Spleen (tissue), 11 donors: Measurements from ENCODE around the gene FGF4. TPM values are rescaled to one million over a fixed set of nuclear protein-coding genes. Genes with fewer than 3 reads are reported as not detected.

Source experiments
- DNase-seq: peaks from one replicate; pipeline ENCODE4 v3.0.0-alpha.2; 2020
- H3K27ac ChIP-seq, 8 donors: fragments of 200-600 bp; sonication (generic) in 7 of 8; 1 replicate in 4 of 8; 2 replicates in 4 of 8; pipeline versions ENCODE4 v1.5.0 to v1.8.0; 2016 to 2021; ENCODE audit warnings: inconsistent platforms in 4 of 8, mild to moderate bottlenecking in 4 of 8, moderate library complexity in 1 of 8
- H3K27me3 ChIP-seq, 7 donors: fragments of 200-600 bp; sonication (generic) in 6 of 7; replicated peaks in 1 of 7; 1 replicate in 4 of 7; 2 replicates in 3 of 7; pipeline versions ENCODE4 v1.5.0 to v1.8.0; 2016 to 2021; ENCODE audit warnings: inconsistent platforms in 3 of 7, mild to moderate bottlenecking in 1 of 7
- H3K36me3 ChIP-seq, 6 donors: fragments of 200-600 bp; sonication (generic) in 5 of 6; 1 replicate in 4 of 6; 2 replicates in 2 of 6; pipeline versions ENCODE4 v1.5.0 to v1.8.0; 2016 to 2021; ENCODE audit warnings: inconsistent platforms in 2 of 6
- H3K4me1 ChIP-seq, 6 donors: fragments of 200-600 bp; sonication (generic) in 5 of 6; 1 replicate in 3 of 6; 2 replicates in 3 of 6; pipeline versions ENCODE4 v1.5.0 to v1.8.0; 2016 to 2021; ENCODE audit warnings: inconsistent platforms in 3 of 6
- H3K4me3 ChIP-seq, 8 donors: fragments of 200-600 bp; sonication (generic) in 7 of 8; 1 replicate in 4 of 8; 2 replicates in 4 of 8; pipeline versions ENCODE4 v1.5.0 to v1.8.0; 2016 to 2021; ENCODE audit warnings: inconsistent platforms in 4 of 8, mild to moderate bottlenecking in 4 of 8, moderate library complexity in 2 of 8
- H3K9me3 ChIP-seq, 8 donors: fragments of 200-600 bp; sonication (generic) in 7 of 8; 1 replicate in 4 of 8; 2 replicates in 4 of 8; pipeline versions ENCODE4 v1.5.0 to v1.8.0; 2016 to 2021; ENCODE audit warnings: inconsistent platforms in 4 of 8
- CTCF ChIP-seq, 11 experiments: fragments of 200-600 bp in 7 of 11; fragments of 450-650 bp in 4 of 11; sonication (generic) in 4 of 11; IDR thresholded peaks in 8 of 11; conservative IDR thresholded peaks in 3 of 11; 1 replicate in 7 of 11; 2 replicates in 4 of 11; pipeline versions ENCODE4 v1.4.0 to v1.8.0; 2016 to 2021; ENCODE audit warnings: antibody characterized with exemption in 11 of 11, inconsistent platforms in 4 of 11, mild to moderate bottlenecking in 1 of 11
- POLR2A ChIP-seq, 3 donors: fragments of 450-650 bp; IDR thresholded peaks; one replicate each; pipeline ENCODE4 v1.5.1; 2017; ENCODE audit warnings: antibody characterized with exemption in 3 of 3, mild to moderate bottlenecking in 1 of 3
- POLR2AphosphoS5 ChIP-seq, 3 donors: sonication (generic); formaldehyde crosslinking; IDR thresholded peaks; one replicate each; pipeline ENCODE4 v1.5.1; 2017; ENCODE audit warnings: antibody characterized with exemption in 3 of 3
- WGBS, 5 donors: extraction: QIAGEN DNeasy Blood & Tissue Kit in 3 of 5; methylation state at CpG; one replicate each; pipeline versions ENCODE4 v1.1.5 to v1.1.7; 2013 to 2018; 5-methylcytosine and 5-hydroxymethylcytosine counted together
- intact Hi-C: fragments of 100-400 bp; cut with DNase I; formaldehyde crosslinking; loops from one replicate; pipeline ENCODE4 v1.15.0; 2023; ENCODE audit warnings: low total_unique reads
- polyA plus RNA-seq, 3 donors: library from polyadenylated mRNA; stranded (reverse); fragments of 200-250 nt; gene quantifications; one replicate each; pipeline ENCODE4 v1.2.1, GENCODE V29; 2013
- total RNA-seq, 7 donors: library from RNA; depleted of rRNA in 3 of 7; stranded (reverse); fragments of >200 nt in 3 of 7; fragmentation: NEBNext Ultra II Directional in 4 of 7; extraction: Animal tissue kit (Norgen Biotek cat#: 25700) in 4 of 7; gene quantifications; one replicate each; pipeline versions ENCODE4 v1.1.0 to v1.2.1, GENCODE V29; 2016 to 2021
- donor health status: healthy with polysubstance abuse.
- donor health status: DM: no; HTN: no; CAD: no; lungs with moderate emphysema.
- donor health status: DM: no; HTN: no; CAD: no.
- donor health status: Bipolar disorder and iron deficiency.
- donor health status: healthy.
- donor health status: DM: no; HTN: no; CAD: no.
- donor health status: DM: yes; HTN: yes; CAD: no.

FGF4 gene
- total and polyA plus RNA-seq, 10 donors, result not detected

- no peak for DNase-seq
- H3K27me3 ChIP-seq, result peaks cover 0 to 90% (median 8%) of the 10 kb centered on the region in 7 donors
- 78 to 89% (median 83%) methylated on average over 9 of the region's 9 CpGs for WGBS, 5 donors
Measured at GRCh38 chr11:69729252-69729651, 45.9 kb downstream of the FGF4 start.

GRCh38 chr11:69727266-69727665 lies 47.9 kb downstream of the FGF4 start:
- WGBS, 5 donors, result 82 to 89% (median 86%) methylated on average over 5 to 10 of the region's 10 CpGs
- Histone ChIP-seq H3K27me3 (peaks cover 0 to 93% (median 13%) of the 10 kb centered on the region in 7 donors), H3K27ac (no peak overlapping the region), H3K9me3 (no peaks in the 10 kb centered on the region), H3K4me3 (no peak overlapping the region), H3K4me1 (no peaks in the 10 kb centered on the region), H3K36me3 (no peaks in the 10 kb centered on the region)
- no peak for TF ChIP-seq POLR2A (IDR thresholded peaks at IDR 0.05)
- TF ChIP-seq POLR2AphosphoS5 (IDR thresholded peaks at IDR 0.05), result no peak
- no peak for TF ChIP-seq CTCF (IDR thresholded peaks at IDR 0.05 in 8 of 11, conservative IDR thresholded peaks at IDR 0.05 in 3 of 11)
- DNase-seq, result no peak
- intact Hi-C loops, result no loop called here

More at GRCh38 chr11:69729252-69729651, 45.9 kb downstream of the FGF4 start:
- intact Hi-C loops, result no loop called here
- no peak overlapping the region for H3K27ac ChIP-seq
- H3K4me1 ChIP-seq, result no peaks in the 10 kb centered on the region
- no peaks in the 10 kb centered on the region for H3K36me3 ChIP-seq
- H3K9me3 ChIP-seq, result peaks cover 0 to 7% (median 5%) of the 10 kb centered on the region in 8 donors
- TF ChIP-seq CTCF (IDR thresholded peaks at IDR 0.05 in 8 of 11, conservative IDR thresholded peaks at IDR 0.05 in 3 of 11) (no peak), POLR2AphosphoS5 (IDR thresholded peaks at IDR 0.05) (no peak), POLR2A (IDR thresholded peaks at IDR 0.05) (no peak)
- H3K4me3 ChIP-seq, result no peak overlapping the region

GRCh38 chr11:69726481-69726880 lies 48.7 kb downstream of the FGF4 start:
- intact Hi-C loops, result no loop called here
- no peaks in the 10 kb centered on the region for H3K4me1 ChIP-seq
- no peak for DNase-seq
- no peak overlapping the region for H3K27ac ChIP-seq
- no peak overlapping the region for H3K4me3 ChIP-seq
- peaks cover 0 to 93% (median 20%) of the 10 kb centered on the region in 7 donors for H3K27me3 ChIP-seq
- no peak for TF ChIP-seq CTCF (IDR thresholded peaks at IDR 0.05 in 8 of 11, conservative IDR thresholded peaks at IDR 0.05 in 3 of 11)
- no peak for TF ChIP-seq POLR2AphosphoS5 (IDR thresholded peaks at IDR 0.05)
- TF ChIP-seq POLR2A (IDR thresholded peaks at IDR 0.05), result no peak
- no peaks in the 10 kb centered on the region for H3K9me3 ChIP-seq
- 49 to 62% (median 54%) methylated on average over 9 to 18 of the region's 18 CpGs for WGBS, 5 donors
- H3K36me3 ChIP-seq, result no peaks in the 10 kb centered on the region

GRCh38 chr11:69726019-69726418 lies 49.1 kb downstream of the FGF4 start:
- no peak overlapping the region for H3K27ac ChIP-seq
- intact Hi-C loops, result no loop called here

More at GRCh38 chr11:69726019-69726418, 49.1 kb downstream of the FGF4 start:
- Histone ChIP-seq H3K27me3 (peaks cover 0 to 93% (median 23%) of the 10 kb centered on the region in 7 donors), H3K9me3 (no peaks in the 10 kb centered on the region), H3K36me3 (no peaks in the 10 kb centered on the region), H3K4me1 (no peaks in the 10 kb centered on the region), H3K4me3 (no peak overlapping the region)
- no peak for DNase-seq
- 35 to 45% (median 40%) methylated on average over 7 to 9 of the region's 9 CpGs for WGBS, 5 donors
- TF ChIP-seq POLR2AphosphoS5 (IDR thresholded peaks at IDR 0.05), result no peak
- no peak for TF ChIP-seq CTCF (IDR thresholded peaks at IDR 0.05 in 8 of 11, conservative IDR thresholded peaks at IDR 0.05 in 3 of 11)
- no peak for TF ChIP-seq POLR2A (IDR thresholded peaks at IDR 0.05)
